Neural crest cell (in vitro differentiated cells): ENCODE measurements around the gene ING5. TPM values are rescaled to one million over a fixed set of nuclear protein-coding genes. Genes with fewer than 3 reads are reported as not detected.
"Not testable (repeated sequence)": the region's sequence is repeated elsewhere in the genome, so short reads cannot be mapped to it uniquely, and the experiment has no call there.

Source experiments
- DNase-seq: peaks from one replicate; pipeline ENCODE4 v3.0.0; 2021; ENCODE audit warnings: low read depth, mixed read lengths, low spot score
- H3K27ac Mint-ChIP-seq: one replicate; pipeline ENCODE4 v1.8.0; 2021; ENCODE audit warnings: mild to moderate bottlenecking, mixed read lengths; ENCODE audit not compliant: unreplicated experiment
- H3K27me3 Mint-ChIP-seq: 2 replicates; pipeline ENCODE4 v1.8.0; 2021; ENCODE audit warnings: low read depth, mild to moderate bottlenecking, mixed read lengths
- H3K36me3 Mint-ChIP-seq: 2 replicates; pipeline ENCODE4 v1.8.0; 2021; ENCODE audit warnings: low read depth, mild to moderate bottlenecking, mixed read lengths
- H3K4me1 Mint-ChIP-seq: 2 replicates; pipeline ENCODE4 v1.8.0; 2021; ENCODE audit warnings: mixed read lengths
- H3K4me3 Mint-ChIP-seq: one replicate; pipeline ENCODE4 v1.8.0; 2021; ENCODE audit warnings: mild to moderate bottlenecking, mixed read lengths
- H3K9me3 Mint-ChIP-seq: 2 replicates; pipeline ENCODE4 v1.8.0; 2021; ENCODE audit warnings: mixed read lengths
- CTCF ChIP-seq: fragments of 200-600 bp; sonication (generic); conservative IDR thresholded peaks from 2 replicates; pipeline ENCODE4 v1.5.0; 2021; ENCODE audit warnings: antibody characterized with exemption, mild to moderate bottlenecking
- total RNA-seq: library from RNA; stranded (reverse); gene quantifications from 2 replicates; pipeline ENCODE4 v1.2.1, GENCODE V29; 2021

The ING5 gene
- total RNA-seq, 1 donor from 2014 or later, result 61.9 TPM

GRCh38 chr2:241759067-241759807, 57.4 kb downstream of the ING5 start:
- H3K27ac Mint-ChIP-seq, result no peak overlapping the region
- H3K4me3 Mint-ChIP-seq, result no peak overlapping the region
- peaks cover 3% of the 10 kb centered on the region for H3K9me3 Mint-ChIP-seq
- no peak for DNase-seq
- TF ChIP-seq CTCF, result no peak
- peaks cover 11% of the 10 kb centered on the region for H3K36me3 Mint-ChIP-seq
- H3K4me1 Mint-ChIP-seq, result peaks cover 9% of the 10 kb centered on the region
- no peaks in the 10 kb centered on the region for H3K27me3 Mint-ChIP-seq

- not testable (repeated sequence) for H3K27ac Mint-ChIP-seq, H3K4me3 Mint-ChIP-seq, H3K27me3 Mint-ChIP-seq, DNase-seq, H3K9me3 Mint-ChIP-seq
- Mint-ChIP-seq H3K36me3 (peaks cover 11% of the 10 kb centered on the region), H3K4me1 (peaks cover 15% of the 10 kb centered on the region)
These were observed 58.1 kb downstream of the ING5 start for GRCh38 chr2:241759893-241760292.

- H3K4me1 Mint-ChIP-seq, result peaks cover 15% of the 10 kb centered on the region
- H3K9me3 Mint-ChIP-seq, result peaks cover 3% of the 10 kb centered on the region
- no peak overlapping the region for H3K4me3 Mint-ChIP-seq
- H3K36me3 Mint-ChIP-seq, result peaks cover 11% of the 10 kb centered on the region
- H3K27ac Mint-ChIP-seq, result no peak overlapping the region
- no peak for DNase-seq
- no peaks in the 10 kb centered on the region for H3K27me3 Mint-ChIP-seq
- no peak for TF ChIP-seq CTCF
These were observed 58.5 kb downstream of the ING5 start for GRCh38 chr2:241760301-241760771.

- H3K4me1 Mint-ChIP-seq, result peaks cover 15% of the 10 kb centered on the region
- no peak for DNase-seq
- peaks cover 11% of the 10 kb centered on the region for H3K36me3 Mint-ChIP-seq
- H3K27ac Mint-ChIP-seq, result no peak overlapping the region
- H3K27me3 Mint-ChIP-seq, result no peaks in the 10 kb centered on the region
- no peak for TF ChIP-seq CTCF
- no peak overlapping the region for H3K4me3 Mint-ChIP-seq
- H3K9me3 Mint-ChIP-seq, result peaks cover 3% of the 10 kb centered on the region
These were observed 60.6 kb downstream of the ING5 start for GRCh38 chr2:241762321-241762932.

- TF ChIP-seq CTCF, result no peak
- peaks cover 15% of the 10 kb centered on the region for H3K4me1 Mint-ChIP-seq
- H3K27ac Mint-ChIP-seq, result no peak overlapping the region
- no peak for DNase-seq
- H3K9me3 Mint-ChIP-seq, result peaks cover 3% of the 10 kb centered on the region
- H3K4me3 Mint-ChIP-seq, result no peak overlapping the region
- H3K36me3 Mint-ChIP-seq, result peaks cover 11% of the 10 kb centered on the region
- no peaks in the 10 kb centered on the region for H3K27me3 Mint-ChIP-seq
These were observed 61.1 kb downstream of the ING5 start for GRCh38 chr2:241762933-241763369.
